H1 (cell line): ENCODE results near the gene GPA33.

ENCODE experiments used
- CBX8 ChIP-seq: fragments of 300-800, 300-1000 bp; sonication (generic); IDR thresholded peaks from 2 replicates; pipeline ENCODE4 v1.7.1; 2016; ENCODE audit warnings: low read depth, low read length, borderline replicate concordance
- CTCF ChIP-seq, 3 experiments: IDR thresholded peaks; 1 replicate in 2 of 3; 2 replicates in 1 of 3; pipeline versions ENCODE4 v1.5.1 to v1.6.1; 2011; ENCODE audit warnings: low read length in 3 of 3, mild to moderate bottlenecking in 3 of 3, inconsistent platforms in 2 of 3, low read depth in 1 of 3, moderate library complexity in 1 of 3; ENCODE audit not compliant: insufficient read depth in 1 of 3; ENCODE audit errors: control extremely low read depth in 1 of 3
- EP300 ChIP-seq, 2 experiments: IDR thresholded peaks; 1 replicate in 1 of 2; 2 replicates in 1 of 2; pipeline ENCODE4 v1.6.1; 2011 to 2012; ENCODE audit warnings: low read depth in 2 of 2, low read length in 2 of 2, mild to moderate bottlenecking in 2 of 2, borderline replicate concordance in 1 of 2, inconsistent platforms in 1 of 2, moderate library complexity in 1 of 2
- EZH2 ChIP-seq: fragments of 200-600 bp; sonication (generic); IDR thresholded peaks from 2 replicates; pipeline ENCODE4 v1.7.1; 2012; ENCODE audit warnings: low read depth, mild to moderate bottlenecking, moderate library complexity, low read length, inconsistent platforms; ENCODE audit not compliant: severe bottlenecking
- HDAC2 ChIP-seq, 2 experiments: fragments of 300-600 bp in 1 of 2; sonication (generic) in 1 of 2; IDR thresholded peaks; 2 replicates each; pipeline ENCODE4 v1.6.1; 2011 to 2012; ENCODE audit warnings: low read depth in 2 of 2, low read length in 2 of 2, mild to moderate bottlenecking in 2 of 2, moderate library complexity in 2 of 2, borderline replicate concordance in 1 of 2, inconsistent platforms in 1 of 2
- KDM1A ChIP-seq: fragments of 200-600, 300-600 bp; sonication (generic); IDR thresholded peaks from 2 replicates; pipeline ENCODE4 v1.7.1; 2016; ENCODE audit warnings: mild to moderate bottlenecking, low read length, borderline replicate concordance
- KDM5A ChIP-seq: fragments of 200-600 bp; IDR thresholded peaks from 2 replicates; pipeline ENCODE4 v1.7.1; 2012; ENCODE audit warnings: mild to moderate bottlenecking, low read length, inconsistent platforms, mixed read lengths
- MAX ChIP-seq: IDR thresholded peaks from 2 replicates; pipeline ENCODE4 v1.6.1; 2012; ENCODE audit warnings: inconsistent platforms
- POLR2A ChIP-seq, 2 experiments: IDR thresholded peaks; 1 replicate in 1 of 2; 2 replicates in 1 of 2; pipeline ENCODE4 v1.6.1; 2011; ENCODE audit warnings: low read depth in 2 of 2, low read length in 2 of 2, mild to moderate bottlenecking in 2 of 2; ENCODE audit errors: control extremely low read depth in 1 of 2
- POLR2AphosphoS5 ChIP-seq: IDR thresholded peaks from 2 replicates; pipeline ENCODE4 v1.6.1; 2011; ENCODE audit warnings: low read depth, low read length
- SP1 ChIP-seq: IDR thresholded peaks from 2 replicates; pipeline ENCODE4 v1.6.1; 2011; ENCODE audit warnings: low read depth, low read length
- SP2 ChIP-seq: IDR thresholded peaks from 2 replicates; pipeline ENCODE4 v1.6.1; 2012; ENCODE audit warnings: mild to moderate bottlenecking, low read length, inconsistent platforms
- TCF12 ChIP-seq: IDR thresholded peaks from 2 replicates; pipeline ENCODE4 v1.6.1; 2011; ENCODE audit warnings: low read depth, mild to moderate bottlenecking, low read length
- ZNF274 ChIP-seq: IDR thresholded peaks from 2 replicates; pipeline ENCODE4 v1.7.0; 2012; ENCODE audit warnings: low read length, borderline replicate concordance; ENCODE audit errors: extremely low read depth

- no peak for TF ChIP-seq KDM1A
- no peak for TF ChIP-seq KDM5A
- TF ChIP-seq TCF12 = no peak
- TF ChIP-seq CTCF (IDR thresholded peaks at IDR 0.05; ENCODE audit: control extremely low read depth in 1 of 3, insufficient read depth in 1 of 3, low read depth in 1 of 3, low read length in 3 of 3) = no peak
- TF ChIP-seq EZH2 = no peak
- no peak for TF ChIP-seq POLR2A (IDR thresholded peaks at IDR 0.05; ENCODE audit: control extremely low read depth in 1 of 2, low read depth in 2 of 2, low read length in 2 of 2)
- TF ChIP-seq EP300 (IDR thresholded peaks at IDR 0.05; ENCODE audit: borderline replicate concordance in 1 of 2, low read depth in 2 of 2, low read length in 2 of 2) = no peak
- no peak for TF ChIP-seq HDAC2 (IDR thresholded peaks at IDR 0.05; ENCODE audit: borderline replicate concordance in 1 of 2, low read depth in 2 of 2, low read length in 2 of 2)
- no peak for TF ChIP-seq ZNF274
- TF ChIP-seq POLR2AphosphoS5 = no peak
- no peak for TF ChIP-seq SP1
- TF ChIP-seq CBX8 = no peak
- no peak for TF ChIP-seq SP2
- TF ChIP-seq MAX = no peak
Observed at GRCh38 chr1:167132301-167133010, 42.3 kb upstream of the GPA33 start.
